ENCODE results near the gene STAC3. TPM values are rescaled to one million over a fixed set of nuclear protein-coding genes. Genes with fewer than 3 reads are reported as not detected.
A peak's percentile ranks its signal among the peaks of the same experiment; 100 is the strongest.

Gene STAC3
- total and polyA plus RNA-seq, 2 experiments from 2014 or later: 0.48 to 3.0 TPM

- H3F3A ChIP-seq (replicated peaks; ENCODE audit: low read depth): peaks cover 11% of the 10 kb centered on the region
- TF ChIP-seq ZNF331 (CRISPR knock-in tag; IDR thresholded peaks at IDR 0.05; ENCODE audit: low read depth) (no peak), CTCF (conservative IDR thresholded peaks at IDR 0.05; ENCODE audit: low read depth in 2 of 2) (peak; percentile 77 to 81)
- Mint-ChIP-seq H3K27me3 (ENCODE audit: insufficient read depth, low read depth, poor library complexity) (peaks cover 75% of the 10 kb centered on the region), H3K36me3 (ENCODE audit: low read depth) (no peaks in the 10 kb centered on the region; the same call in 2 of the 3 replicates), H3K9me3 (no peaks in the 10 kb centered on the region), H3K4me1 (peaks cover 57% of the 10 kb centered on the region), H3K27ac (peak overlapping the region; percentile 82; the same call in 1 of the 2 replicates), H3K4me3 (peak overlapping the region; percentile 79)
- no peak overlapping the region for H3K27ac ChIP-seq (ENCODE audit: low read depth)
- H4K20me1 ChIP-seq (replicated peaks; ENCODE audit: insufficient read depth): no peaks in the 10 kb centered on the region; the same call in 1 of the 2 replicates
- H3K4me2 ChIP-seq: peak overlapping the region; percentile 99
- H3K27me3 ChIP-seq (ENCODE audit: insufficient read depth): peaks cover 63% of the 10 kb centered on the region
- ATAC-seq: peak; percentile 28
- no peaks in the 10 kb centered on the region for H3K79me2 ChIP-seq (replicated peaks; ENCODE audit: insufficient read depth)
- peak overlapping the region; percentile 14; the same call in 1 of the 2 replicates for H2AFZ ChIP-seq
- no peaks in the 10 kb centered on the region for H3K9me2 ChIP-seq (ENCODE audit: insufficient read depth)
- no peaks in the 10 kb centered on the region for H3K36me3 ChIP-seq (ENCODE audit: insufficient read depth)
- H3K4me1 ChIP-seq (ENCODE audit: insufficient read depth): peaks cover 39% of the 10 kb centered on the region
- DNase-seq (ENCODE audit: low spot score): peak; percentile 96
- H3K4me3 ChIP-seq: peak overlapping the region; percentile 85
These were observed 8.1 kb downstream of the STAC3 start for GRCh38 chr12:57242691-57243454.

GRCh38 chr12:57242329-57242690, 8.7 kb downstream of the STAC3 start:
- no peak for DNase-seq (ENCODE audit: low spot score)
- Mint-ChIP-seq H3K36me3 (ENCODE audit: low read depth) (no peaks in the 10 kb centered on the region; the same call in 2 of the 3 replicates), H3K27me3 (ENCODE audit: insufficient read depth, low read depth, poor library complexity) (peaks cover 77% of the 10 kb centered on the region), H3K4me3 (peak overlapping the region; percentile 79), H3K27ac (no peak overlapping the region), H3K4me1 (peaks cover 58% of the 10 kb centered on the region), H3K9me3 (no peaks in the 10 kb centered on the region)
- H3K36me3 ChIP-seq (ENCODE audit: insufficient read depth): no peaks in the 10 kb centered on the region
- no peaks in the 10 kb centered on the region for H3K79me2 ChIP-seq (replicated peaks; ENCODE audit: insufficient read depth)
- no peak overlapping the region for H3K27ac ChIP-seq (ENCODE audit: low read depth)
- no peak for ATAC-seq
- H3K27me3 ChIP-seq (ENCODE audit: insufficient read depth): peaks cover 69% of the 10 kb centered on the region
- peak overlapping the region; percentile 99 for H3K4me2 ChIP-seq
- H3K4me1 ChIP-seq (ENCODE audit: insufficient read depth): peaks cover 40% of the 10 kb centered on the region
- H3K9me2 ChIP-seq (ENCODE audit: insufficient read depth): no peaks in the 10 kb centered on the region
- peak overlapping the region; percentile 85 for H3K4me3 ChIP-seq
- no peaks in the 10 kb centered on the region; the same call in 1 of the 2 replicates for H4K20me1 ChIP-seq (replicated peaks; ENCODE audit: insufficient read depth)
- H3F3A ChIP-seq (replicated peaks; ENCODE audit: low read depth): peaks cover 8% of the 10 kb centered on the region
- H2AFZ ChIP-seq: no peak overlapping the region
- TF ChIP-seq REST (IDR thresholded peaks at IDR 0.05; ENCODE audit: unreplicated experiment): no peak
- no peak for TF ChIP-seq ZNF462 (CRISPR knock-in tag; IDR thresholded peaks at IDR 0.05)
- no peak for TF ChIP-seq JUNB (IDR thresholded peaks at IDR 0.05; ENCODE audit: unreplicated experiment)
- TF ChIP-seq CTCF (conservative IDR thresholded peaks at IDR 0.05; ENCODE audit: low read depth in 2 of 2): no peak

All from GM23338 (cell line).